ENCODE measurements around the gene GRIP2.

GRCh38 chr3:14468621-14468981 is 71.5 kb downstream of the GRIP2 start:
- no peak for TF ChIP-seq ZNF274 (IDR thresholded peaks at IDR 0.05; ENCODE audit: low read depth, low read length)
- TF ChIP-seq SUZ12 (IDR thresholded peaks at IDR 0.05; ENCODE audit: extremely low read depth, insufficient read depth, insufficient read length) = no peak
- no peak for TF ChIP-seq YY1 (IDR thresholded peaks at IDR 0.05; ENCODE audit: insufficient read depth, insufficient read length)
